ENCODE data around the gene MDK. TPM values are rescaled to one million over a fixed set of nuclear protein-coding genes. Genes with fewer than 3 reads are reported as not detected.

MDK gene
- total RNA-seq, 1 experiment from 2014 or later, result 771 TPM

DNA sequence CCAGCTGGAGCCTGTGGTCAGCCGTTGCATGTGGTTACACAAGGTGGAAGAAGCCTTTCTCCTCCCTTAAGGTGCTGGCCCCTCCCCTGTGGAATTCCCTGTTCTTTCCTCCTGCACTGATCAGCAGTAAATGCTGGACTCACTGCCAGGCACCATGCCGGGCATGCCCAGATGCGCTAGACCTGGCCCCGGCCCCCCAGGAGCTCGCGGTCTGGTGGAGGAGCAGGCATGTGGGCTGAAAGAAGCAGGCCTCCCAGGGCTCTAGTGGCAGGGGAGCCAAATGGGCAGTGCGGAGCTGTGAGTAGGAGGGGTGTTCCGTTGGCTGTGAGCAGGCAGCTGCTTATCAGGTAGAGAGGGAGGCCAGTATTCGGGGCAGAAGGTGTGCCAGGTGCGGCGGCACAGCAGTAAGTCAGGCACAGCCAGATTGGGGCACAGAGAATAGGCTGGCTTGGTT, 24.0 kb upstream of the MDK start:
- H3K4me3 ChIP-seq (ENCODE audit: insufficient read depth, low read depth, low read length), result no peak overlapping the region
- H3K36me3 ChIP-seq (replicated peaks; ENCODE audit: control insufficient read depth, insufficient read depth, low read length), result no peaks in the 10 kb centered on the region; the same call in 1 of the 2 replicates
- no peaks in the 10 kb centered on the region for H3K27me3 ChIP-seq (ENCODE audit: control insufficient read depth, insufficient read depth, low read length)
- DNase-seq, result no peak

GRCh38 chr11:46359953-46360352, 21.5 kb upstream of the MDK start:
- Histone ChIP-seq H3K36me3 (replicated peaks; ENCODE audit: control insufficient read depth, insufficient read depth, low read length) (no peaks in the 10 kb centered on the region; the same call in none of the 2 replicates), H3K27me3 (ENCODE audit: control insufficient read depth, insufficient read depth, low read length) (no peaks in the 10 kb centered on the region), H3K4me3 (ENCODE audit: insufficient read depth, low read depth, low read length) (no peak overlapping the region)
- no peak for DNase-seq

DNA sequence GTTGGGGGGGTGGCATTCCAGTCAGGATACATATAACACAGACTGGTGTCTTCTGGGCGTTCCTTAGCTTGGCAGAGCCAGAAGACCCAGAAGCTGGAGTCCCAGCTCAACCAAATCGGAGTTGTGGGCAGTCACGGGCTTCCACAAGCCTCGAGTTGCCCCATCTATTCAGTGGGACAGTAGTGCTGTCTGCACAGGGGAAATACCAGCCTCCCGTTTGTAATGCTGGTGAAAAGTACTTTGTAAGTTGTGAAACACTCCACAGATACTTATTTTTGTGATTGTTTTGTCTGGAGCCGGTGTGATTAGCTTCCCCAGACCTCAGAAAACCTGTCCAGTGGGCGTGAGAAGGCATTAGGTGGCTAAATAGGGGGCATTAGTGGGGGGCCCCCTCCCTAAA, 20.6 kb upstream of the MDK start:
- H3K4me3 ChIP-seq (ENCODE audit: insufficient read depth, low read depth, low read length), result no peak overlapping the region
- DNase-seq, result no peak
- H3K27me3 ChIP-seq (ENCODE audit: control insufficient read depth, insufficient read depth, low read length), result no peaks in the 10 kb centered on the region
- H3K36me3 ChIP-seq (replicated peaks; ENCODE audit: control insufficient read depth, insufficient read depth, low read length), result no peaks in the 10 kb centered on the region; the same call in none of the 2 replicates

DNA sequence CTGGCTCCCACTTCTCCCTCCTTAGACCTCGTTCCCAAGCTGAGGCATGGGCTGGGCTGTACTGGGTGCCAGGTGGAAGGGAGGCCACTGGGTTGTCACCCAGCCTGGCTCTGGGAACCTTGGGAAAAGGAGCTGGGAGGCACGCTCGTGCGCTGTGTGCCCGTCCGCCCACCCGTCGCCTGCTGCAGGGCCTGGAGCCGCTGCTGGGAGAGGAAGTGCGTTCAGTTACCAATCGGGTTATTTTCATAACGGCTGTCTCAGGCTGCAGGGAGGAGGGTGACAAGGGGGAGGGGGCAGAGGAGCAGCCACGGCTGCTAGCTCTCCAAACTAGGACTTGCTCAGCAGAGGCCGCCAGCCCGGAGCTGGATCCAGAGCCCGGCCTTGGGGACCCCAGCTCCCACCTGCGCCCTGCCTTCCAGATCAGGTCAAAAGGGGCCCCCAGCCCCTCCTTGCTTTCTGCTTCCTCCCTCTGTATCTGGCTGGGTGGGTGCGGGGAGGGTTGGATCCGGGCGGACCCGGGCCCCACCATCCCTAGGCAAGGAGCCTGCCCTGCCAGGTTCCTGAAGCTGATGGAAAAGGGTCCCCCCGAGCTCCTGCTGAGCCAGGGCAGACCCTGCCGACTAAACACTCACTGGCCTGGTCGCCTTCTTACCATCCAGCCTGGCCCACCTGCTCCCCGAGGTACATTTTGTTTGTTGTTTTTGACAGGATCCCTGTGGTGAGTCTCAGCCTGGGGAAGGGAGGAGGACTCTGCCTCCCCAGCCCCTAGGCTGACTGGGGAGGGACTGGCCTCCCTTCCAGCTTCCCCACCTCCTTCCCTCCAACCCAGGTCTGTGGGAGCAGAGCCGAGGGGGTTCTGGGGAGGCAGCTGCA, 19.9 kb upstream of the MDK start:
- Histone ChIP-seq H3K4me3 (ENCODE audit: insufficient read depth, low read depth, low read length) (no peak overlapping the region), H3K36me3 (replicated peaks; ENCODE audit: control insufficient read depth, insufficient read depth, low read length) (no peaks in the 10 kb centered on the region; the same call in none of the 2 replicates), H3K27me3 (ENCODE audit: control insufficient read depth, insufficient read depth, low read length) (no peaks in the 10 kb centered on the region)
- DNase-seq, result peak; percentile 83

DNA sequence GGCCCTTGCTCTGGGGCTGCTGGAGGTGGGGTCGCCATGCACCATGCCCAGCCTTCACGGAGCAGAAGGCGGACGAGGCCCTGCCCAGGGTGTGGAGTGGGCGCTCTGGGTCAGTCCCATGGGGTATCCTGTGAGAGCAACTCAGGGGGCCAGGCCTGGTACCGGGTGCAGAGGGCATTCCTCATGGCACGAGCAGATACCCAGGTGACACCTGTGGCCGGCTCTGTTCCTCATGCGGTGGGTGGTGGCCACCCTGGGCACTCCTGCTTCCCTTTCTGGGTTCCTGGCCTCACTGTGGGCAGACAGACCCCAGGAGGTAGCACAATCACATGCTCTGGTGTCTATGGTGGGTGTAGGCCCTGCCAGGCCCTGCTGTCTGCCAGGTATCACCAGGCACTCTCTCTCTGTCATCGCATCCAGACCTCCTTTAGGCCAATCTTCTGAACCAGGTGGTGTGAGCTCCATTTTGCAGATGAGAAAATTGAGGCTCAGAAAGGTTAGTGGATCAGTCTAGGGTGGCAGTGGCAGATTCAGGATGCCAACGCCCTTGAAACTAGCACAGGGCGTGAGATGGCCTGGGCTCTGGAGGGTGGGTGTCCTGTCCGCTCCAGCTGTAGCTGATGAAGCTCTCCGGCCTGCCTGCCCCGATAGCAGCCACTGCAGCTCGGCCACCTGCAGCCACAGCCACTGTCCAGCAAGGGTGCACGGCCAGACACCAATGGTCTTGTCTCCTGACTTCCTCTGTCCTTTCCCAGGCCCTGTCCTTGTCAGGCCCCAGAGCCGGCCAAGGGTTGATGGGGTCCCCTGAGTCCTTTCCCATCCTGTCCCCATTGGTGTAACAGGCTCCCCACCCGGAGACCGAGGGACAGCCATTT, 19.1 kb upstream of the MDK start:
- H3K36me3 ChIP-seq (replicated peaks; ENCODE audit: control insufficient read depth, insufficient read depth, low read length), result no peaks in the 10 kb centered on the region; the same call in none of the 2 replicates
- no peaks in the 10 kb centered on the region for H3K27me3 ChIP-seq (ENCODE audit: control insufficient read depth, insufficient read depth, low read length)
- no peak overlapping the region for H3K4me3 ChIP-seq (ENCODE audit: insufficient read depth, low read depth, low read length)
- DNase-seq, result no peak

GRCh38 chr11:46363031-46363407, 18.4 kb upstream of the MDK start:
- H3K4me3 ChIP-seq (ENCODE audit: insufficient read depth, low read depth, low read length), result no peak overlapping the region
- peaks cover 3% of the 10 kb centered on the region for H3K36me3 ChIP-seq (replicated peaks; ENCODE audit: control insufficient read depth, insufficient read depth, low read length)
- DNase-seq, result no peak
- no peaks in the 10 kb centered on the region for H3K27me3 ChIP-seq (ENCODE audit: control insufficient read depth, insufficient read depth, low read length)

DNA sequence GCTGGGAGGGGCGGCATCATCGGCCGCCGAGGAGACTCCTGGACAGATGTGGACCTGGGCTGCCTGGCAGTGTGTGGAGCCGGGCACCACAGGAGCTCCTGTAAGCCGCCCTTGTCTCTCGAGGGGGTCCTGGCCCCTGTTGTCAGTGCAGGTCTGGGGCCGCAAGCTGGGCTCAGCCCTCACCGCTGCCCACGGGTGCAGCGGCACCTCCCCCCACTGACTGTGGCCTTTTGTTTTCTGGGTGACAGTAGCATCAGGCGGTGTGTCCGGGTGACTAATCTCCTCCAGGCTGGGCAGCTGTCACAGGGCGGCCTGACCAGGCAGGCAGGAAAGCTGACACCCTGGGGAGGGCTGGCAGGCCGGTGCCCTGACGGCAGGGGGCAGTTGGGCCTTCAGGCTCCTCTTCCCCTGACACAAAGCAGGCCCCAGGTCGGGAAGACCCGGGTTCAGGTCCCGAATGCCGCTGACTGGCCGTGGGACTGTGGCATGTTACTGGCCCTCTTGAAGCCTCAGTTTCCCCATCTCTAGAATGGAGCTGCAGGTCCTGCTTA, 17.9 kb upstream of the MDK start:
- Histone ChIP-seq H3K36me3 (replicated peaks; ENCODE audit: control insufficient read depth, insufficient read depth, low read length) (peaks cover 7% of the 10 kb centered on the region), H3K4me3 (ENCODE audit: insufficient read depth, low read depth, low read length) (no peak overlapping the region), H3K27me3 (ENCODE audit: control insufficient read depth, insufficient read depth, low read length) (no peaks in the 10 kb centered on the region)
- DNase-seq, result no peak

GRCh38 chr11:46364056-46364455, 17.4 kb upstream of the MDK start:
- no peaks in the 10 kb centered on the region for H3K27me3 ChIP-seq (ENCODE audit: control insufficient read depth, insufficient read depth, low read length)
- no peak overlapping the region for H3K4me3 ChIP-seq (ENCODE audit: insufficient read depth, low read depth, low read length)
- no peak for DNase-seq
- H3K36me3 ChIP-seq (replicated peaks; ENCODE audit: control insufficient read depth, insufficient read depth, low read length), result peaks cover 9% of the 10 kb centered on the region

DNA sequence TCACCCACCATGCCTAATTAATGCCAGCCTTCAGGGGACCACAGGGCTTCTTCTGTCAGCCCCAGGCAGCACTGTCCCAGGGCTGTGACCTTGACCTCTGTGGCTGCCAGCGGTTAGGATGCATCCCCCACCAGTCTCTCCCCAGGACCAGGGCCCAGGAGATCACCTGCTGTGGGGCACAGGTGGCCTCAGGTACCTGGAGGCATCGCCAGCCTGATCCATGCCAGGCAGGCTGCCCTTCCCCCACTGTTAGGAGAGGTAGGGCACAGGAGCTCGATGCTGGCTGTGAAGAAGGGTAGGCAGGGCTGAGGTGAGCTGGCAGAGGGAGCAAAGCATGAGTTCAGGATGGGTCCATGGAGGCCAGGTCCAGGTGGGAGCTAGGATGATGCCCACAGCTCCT, 16.7 kb upstream of the MDK start:
- Histone ChIP-seq H3K4me3 (ENCODE audit: insufficient read depth, low read depth, low read length) (no peak overlapping the region), H3K27me3 (ENCODE audit: control insufficient read depth, insufficient read depth, low read length) (no peaks in the 10 kb centered on the region), H3K36me3 (replicated peaks; ENCODE audit: control insufficient read depth, insufficient read depth, low read length) (peaks cover 9% of the 10 kb centered on the region)
- DNase-seq, result no peak

- Histone ChIP-seq H3K4me3 (ENCODE audit: insufficient read depth, low read depth, low read length) (no peak overlapping the region), H3K27me3 (ENCODE audit: control insufficient read depth, insufficient read depth, low read length) (no peaks in the 10 kb centered on the region), H3K36me3 (replicated peaks; ENCODE audit: control insufficient read depth, insufficient read depth, low read length) (peaks cover 16% of the 10 kb centered on the region)
- DNase-seq, result no peak
Observed at GRCh38 chr11:46366260-46366659, 15.2 kb upstream of the MDK start.

DNA sequence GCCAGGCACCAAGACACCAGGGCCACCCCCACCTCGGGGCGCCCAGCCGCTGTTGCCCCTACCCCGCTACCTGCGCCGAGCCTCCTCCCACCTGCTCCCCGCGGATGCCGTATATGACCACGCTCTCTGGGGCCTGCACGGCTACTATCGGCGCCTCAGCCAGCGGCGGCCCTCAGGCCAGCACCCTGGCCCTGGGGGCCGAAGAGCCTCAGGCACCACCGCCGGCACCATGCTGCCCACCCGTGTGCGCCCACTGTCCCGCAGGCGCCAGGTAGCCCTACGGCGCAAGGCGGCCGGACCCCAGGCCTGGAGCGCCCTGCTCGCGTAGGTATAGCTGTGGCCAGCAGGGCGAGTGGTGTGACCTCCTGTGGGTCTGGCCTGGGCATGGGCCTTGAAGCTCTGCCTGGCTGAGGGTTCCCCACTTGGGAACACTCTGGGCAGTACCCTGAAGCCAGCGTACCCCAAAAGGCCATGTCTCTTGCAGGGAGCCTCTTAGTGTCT, 14.8 kb upstream of the MDK start:
- Histone ChIP-seq H3K27me3 (ENCODE audit: control insufficient read depth, insufficient read depth, low read length) (no peaks in the 10 kb centered on the region), H3K36me3 (replicated peaks; ENCODE audit: control insufficient read depth, insufficient read depth, low read length) (peaks cover 17% of the 10 kb centered on the region), H3K4me3 (ENCODE audit: insufficient read depth, low read depth, low read length) (no peak overlapping the region)
- DNase-seq, result no peak

DNA sequence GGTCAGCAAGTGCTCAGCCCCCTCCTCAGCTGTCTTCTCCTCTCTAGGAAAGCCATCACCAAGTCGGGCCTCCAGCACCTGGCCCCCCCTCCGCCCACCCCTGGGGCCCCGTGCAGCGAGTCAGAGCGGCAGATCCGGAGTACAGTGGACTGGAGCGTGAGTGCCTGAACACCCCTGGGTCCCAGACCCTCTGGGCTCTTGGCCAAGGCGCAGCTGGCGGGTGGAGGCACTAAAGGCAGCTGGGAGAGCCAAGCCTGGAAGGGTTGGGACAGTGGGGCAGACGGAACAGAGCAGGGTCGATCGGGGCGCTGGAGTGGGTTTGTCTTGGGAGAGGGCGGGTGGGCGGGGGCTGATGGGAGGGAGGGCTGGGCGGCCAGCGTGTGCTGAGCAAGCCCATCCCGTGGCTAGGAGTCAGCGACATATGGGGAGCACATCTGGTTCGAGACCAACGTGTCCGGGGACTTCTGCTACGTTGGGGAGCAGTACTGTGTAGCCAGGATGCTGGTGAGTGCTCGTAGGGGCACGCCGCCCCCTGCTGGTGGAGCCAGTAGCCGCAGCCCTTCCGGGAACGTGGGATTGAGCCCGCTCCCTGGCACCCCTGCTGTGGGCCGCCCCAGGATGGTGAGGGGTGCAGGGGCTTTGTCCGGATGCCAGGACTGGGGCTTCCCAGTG, 14.1 kb upstream of the MDK start:
- H3K4me3 ChIP-seq (ENCODE audit: insufficient read depth, low read depth, low read length), result no peak overlapping the region
- no peaks in the 10 kb centered on the region for H3K27me3 ChIP-seq (ENCODE audit: control insufficient read depth, insufficient read depth, low read length)
- H3K36me3 ChIP-seq (replicated peaks; ENCODE audit: control insufficient read depth, insufficient read depth, low read length), result peaks cover 18% of the 10 kb centered on the region
- peak; percentile 95 for DNase-seq

- Histone ChIP-seq H3K27me3 (ENCODE audit: control insufficient read depth, insufficient read depth, low read length) (no peaks in the 10 kb centered on the region), H3K36me3 (replicated peaks; ENCODE audit: control insufficient read depth, insufficient read depth, low read length) (peaks cover 20% of the 10 kb centered on the region), H3K4me3 (ENCODE audit: insufficient read depth, low read depth, low read length) (no peak overlapping the region)
- no peak for DNase-seq
Observed at GRCh38 chr11:46367916-46368267, 13.6 kb upstream of the MDK start.
